GM12872 (cell line): Measurements from ENCODE around the gene CFAP92.

ENCODE experiments used
- CTCF ChIP-seq: IDR thresholded peaks from 3 replicates; pipeline ENCODE4 v1.5.1; 2011; ENCODE audit warnings: low read depth, mild to moderate bottlenecking, low read length, moderate library complexity; ENCODE audit not compliant: insufficient read depth

CFAP92 gene

GRCh38 chr3:129003578-129004112, 9.8 kb upstream of the CFAP92 start:
- TF ChIP-seq CTCF = no peak

- no peak for TF ChIP-seq CTCF
Observed at GRCh38 chr3:129002573-129003569, 9.0 kb upstream of the CFAP92 start.

DNA sequence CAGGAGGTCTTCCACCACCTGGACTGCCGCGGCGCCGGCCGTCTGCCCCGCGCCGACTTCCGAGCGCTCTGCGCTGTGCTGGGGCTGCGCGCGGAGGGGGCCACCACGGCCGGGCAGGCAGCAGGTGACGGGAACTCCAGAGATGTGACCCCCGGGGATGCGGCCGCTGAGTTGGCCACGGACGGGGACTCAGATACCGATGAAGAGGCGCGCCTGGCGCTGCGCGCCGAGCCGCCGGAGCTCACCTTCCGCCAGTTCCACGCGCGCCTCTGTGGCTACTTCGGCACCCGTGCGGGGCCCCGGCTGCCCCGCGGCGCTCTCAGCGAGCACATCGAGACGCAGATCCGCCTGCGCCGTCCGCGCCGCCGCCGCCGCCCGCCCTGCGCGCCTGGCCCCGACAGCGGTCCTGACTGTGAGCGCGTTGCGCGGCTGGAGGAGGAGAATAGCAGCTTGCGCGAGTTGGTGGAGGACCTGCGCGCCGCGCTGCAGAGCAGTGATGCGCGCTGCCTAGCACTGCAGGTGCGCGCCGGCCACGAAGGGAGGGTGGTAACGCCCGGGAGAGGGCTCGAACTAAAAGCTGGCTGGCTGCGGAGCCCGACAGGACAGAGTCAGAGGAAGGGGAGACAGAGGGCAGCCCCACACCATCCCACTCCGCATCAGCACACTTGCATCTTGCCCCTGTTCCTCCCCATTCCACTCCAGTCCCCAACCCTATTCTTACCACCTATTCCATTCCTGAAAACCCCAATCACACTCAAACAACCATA, 8.1 kb upstream of the CFAP92 start:
- no peak for TF ChIP-seq CTCF

- TF ChIP-seq CTCF = no peak
Observed at GRCh38 chr3:129001101-129001805, 7.4 kb upstream of the CFAP92 start, which contains the start of gene EFCC1. TSS of gene EFCC1 (plus strand) at chr3:129001304. CDS start at chr3:129001629, 325 bp downstream.

DNA sequence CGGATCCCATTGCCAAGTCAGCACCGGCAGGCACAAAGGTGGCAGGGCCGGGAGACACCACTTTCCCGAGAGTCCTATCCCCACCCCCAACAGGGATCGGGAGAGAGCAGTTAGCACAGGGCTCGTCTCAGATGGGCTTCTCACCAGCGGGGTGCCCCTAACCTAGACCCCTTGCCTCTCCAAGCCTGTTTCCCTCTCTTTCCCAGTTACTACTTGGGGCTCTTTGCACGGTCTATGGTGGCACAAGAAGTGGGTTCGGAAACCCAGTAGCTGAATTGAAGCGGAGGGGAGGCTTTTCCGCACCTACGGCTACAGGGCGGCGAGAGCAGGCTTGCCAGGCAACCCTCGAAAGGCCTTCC, 6.8 kb upstream of the CFAP92 start:
- TF ChIP-seq CTCF = no peak

DNA sequence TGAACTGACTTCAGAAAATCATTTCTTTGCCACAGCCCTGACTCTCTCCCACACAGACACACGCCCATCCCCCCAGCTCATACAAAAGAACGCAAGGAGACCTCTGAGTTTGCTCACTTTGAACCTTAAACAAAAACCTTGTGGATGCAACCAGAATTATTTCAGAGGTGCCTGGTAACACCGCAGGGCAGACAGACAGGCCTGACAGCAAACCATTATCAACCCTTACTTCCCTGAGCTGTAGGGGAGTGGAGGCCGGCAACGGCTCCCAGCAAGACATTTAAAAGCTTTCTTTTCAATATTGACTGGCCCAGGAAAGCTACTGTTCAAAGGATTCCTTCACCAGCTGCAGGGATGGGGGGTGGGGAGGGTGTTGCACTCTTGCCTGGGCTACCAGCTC, 5.2 kb upstream of the CFAP92 start:
- TF ChIP-seq CTCF = no peak
